ENCODE measurements around the gene ELN.
"Not testable (repeated sequence)": the region's sequence is repeated elsewhere in the genome, so short reads cannot be mapped to it uniquely, and the experiment has no call there.

Gene ELN

DNA sequence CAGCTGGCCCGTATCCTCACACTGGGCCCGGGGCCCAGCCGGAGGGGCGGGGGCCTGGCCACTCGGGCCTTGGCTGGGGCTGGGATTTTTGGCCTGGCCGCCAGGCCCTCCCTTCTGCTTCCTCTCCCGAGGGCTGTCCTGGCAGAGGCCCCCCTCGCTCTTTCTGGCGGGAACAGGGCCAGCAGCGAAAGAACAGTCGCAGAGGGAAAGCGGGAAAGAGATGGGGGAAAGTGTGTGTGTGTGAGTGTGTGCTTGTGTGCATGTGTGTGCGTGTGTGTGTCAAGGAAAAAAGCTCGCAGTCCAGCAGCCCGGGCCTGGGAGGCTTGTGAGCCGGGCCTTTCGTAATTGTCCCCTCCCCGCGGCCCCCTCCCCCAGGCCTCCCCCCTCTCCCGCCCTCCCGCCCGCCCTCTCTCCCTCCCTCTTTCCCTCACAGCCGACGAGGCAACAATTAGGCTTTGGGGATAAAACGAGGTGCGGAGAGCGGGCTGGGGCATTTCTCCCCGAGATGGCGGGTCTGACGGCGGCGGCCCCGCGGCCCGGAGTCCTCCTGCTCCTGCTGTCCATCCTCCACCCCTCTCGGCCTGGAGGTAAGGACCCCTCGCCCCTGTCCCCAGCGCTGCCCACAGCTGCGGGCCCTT is at the start of gene ELN:
Gene ELN (plus strand): TSS at position 491 of the 638 bp plus-strand sequence. CDS start 15 bp downstream, at position 506.
- DNase-seq, result peak; percentile 20 to 41

DNA sequence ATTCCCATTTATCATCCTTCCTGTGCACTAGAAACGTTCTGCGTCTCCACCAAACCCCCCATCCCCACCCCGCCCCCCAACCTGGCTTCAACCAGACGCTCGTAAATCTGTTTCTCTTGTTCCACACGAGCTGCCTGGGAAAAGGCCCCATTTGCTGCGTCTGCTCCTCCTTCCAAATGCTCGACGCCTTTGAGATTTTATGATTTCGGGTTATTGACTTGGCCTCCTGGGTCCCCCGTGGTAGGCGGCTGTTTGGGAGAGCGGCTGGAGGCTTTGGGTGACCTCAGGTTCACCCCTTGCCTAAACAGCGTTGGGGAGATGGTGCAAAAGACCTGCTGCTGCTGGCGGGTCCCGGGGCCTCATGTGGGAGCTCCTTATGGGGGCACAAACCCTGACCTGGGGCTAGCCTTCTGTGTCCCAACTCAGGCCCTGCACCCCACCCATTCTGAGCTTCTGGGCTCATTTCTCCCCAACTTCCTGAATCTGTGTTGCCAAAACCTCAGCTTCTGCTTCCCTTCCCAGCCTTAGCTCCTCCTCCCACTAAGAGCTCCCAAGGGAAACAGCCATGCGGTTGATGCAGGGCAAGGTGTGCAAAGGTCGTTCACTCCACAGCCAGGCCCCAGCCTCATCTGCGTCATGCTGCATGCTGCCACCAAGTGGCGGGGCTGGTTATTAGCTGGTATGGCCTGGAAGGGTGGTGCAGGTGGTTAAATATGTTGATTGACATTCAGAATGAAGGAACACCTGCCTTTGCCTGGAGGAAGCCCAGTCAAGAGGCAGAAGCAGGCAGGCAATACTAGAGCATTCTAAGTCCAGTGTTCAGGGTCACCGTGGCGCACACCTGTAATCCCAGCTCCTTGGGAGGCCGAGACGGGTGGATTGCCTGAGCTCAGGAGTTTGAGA is 49.1 kb upstream of the ELN start:
- no peak for DNase-seq

DNA sequence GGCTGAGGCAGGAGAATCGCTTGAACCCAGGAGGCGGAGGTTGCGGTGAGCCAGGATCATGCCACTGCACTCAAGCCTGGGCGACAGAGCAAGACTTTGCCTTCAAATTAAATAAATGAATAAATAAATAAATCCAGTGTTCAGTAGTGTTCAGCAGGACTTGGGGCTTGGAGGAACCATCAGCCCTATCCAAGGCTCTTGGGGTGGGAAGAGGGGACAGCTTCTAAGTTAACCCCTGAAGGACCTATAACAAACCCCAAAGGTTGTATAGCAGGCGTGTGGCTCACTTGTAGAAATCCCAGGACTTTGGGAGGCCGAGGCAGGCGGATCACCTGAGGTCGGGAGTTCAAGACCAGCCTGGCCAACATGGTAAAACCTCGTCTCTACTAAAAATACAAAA is 48.3 kb upstream of the ELN start:
- DNase-seq, result not testable (repeated sequence)

DNA sequence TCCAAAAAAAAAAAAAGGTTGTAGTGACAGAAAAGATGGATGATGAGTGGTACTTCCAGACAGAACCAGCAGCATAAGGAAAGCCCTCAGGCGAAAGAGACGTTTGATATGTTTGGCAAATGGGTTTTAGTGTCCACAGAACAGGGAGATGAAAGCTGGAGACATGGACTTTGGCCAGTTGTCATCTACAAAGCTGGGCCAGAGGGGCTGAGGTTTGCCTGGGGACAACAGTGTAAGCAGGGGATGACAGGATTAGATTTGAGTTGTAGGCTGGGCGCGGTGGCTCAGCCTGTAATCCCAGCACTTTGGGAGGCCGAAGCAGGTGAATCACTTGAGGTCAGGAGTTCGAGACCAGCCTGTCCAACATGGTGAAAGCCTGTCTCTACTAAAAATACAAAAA is 47.8 kb upstream of the ELN start:
- DNase-seq, result no peak

DNA sequence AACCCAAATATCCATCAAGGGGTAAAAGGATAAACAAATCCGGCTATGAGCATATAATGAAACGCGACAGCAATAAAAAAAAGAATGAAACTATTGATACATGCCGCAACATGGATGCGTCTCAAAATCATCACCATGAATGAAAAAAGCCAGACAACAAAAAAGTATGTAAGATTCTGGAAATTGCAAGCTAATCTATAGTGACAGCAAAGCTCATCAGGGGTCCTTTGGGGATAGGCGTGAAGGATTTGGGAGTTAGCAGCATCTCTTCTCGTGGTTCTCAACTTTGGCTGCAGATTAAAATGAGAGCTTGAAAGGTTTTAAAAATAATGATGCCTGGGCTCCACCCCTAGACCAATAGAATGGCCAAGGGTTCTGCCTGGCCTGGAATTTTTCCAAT is 46.0 kb upstream of the ELN start:
- DNase-seq, result no peak

DNA sequence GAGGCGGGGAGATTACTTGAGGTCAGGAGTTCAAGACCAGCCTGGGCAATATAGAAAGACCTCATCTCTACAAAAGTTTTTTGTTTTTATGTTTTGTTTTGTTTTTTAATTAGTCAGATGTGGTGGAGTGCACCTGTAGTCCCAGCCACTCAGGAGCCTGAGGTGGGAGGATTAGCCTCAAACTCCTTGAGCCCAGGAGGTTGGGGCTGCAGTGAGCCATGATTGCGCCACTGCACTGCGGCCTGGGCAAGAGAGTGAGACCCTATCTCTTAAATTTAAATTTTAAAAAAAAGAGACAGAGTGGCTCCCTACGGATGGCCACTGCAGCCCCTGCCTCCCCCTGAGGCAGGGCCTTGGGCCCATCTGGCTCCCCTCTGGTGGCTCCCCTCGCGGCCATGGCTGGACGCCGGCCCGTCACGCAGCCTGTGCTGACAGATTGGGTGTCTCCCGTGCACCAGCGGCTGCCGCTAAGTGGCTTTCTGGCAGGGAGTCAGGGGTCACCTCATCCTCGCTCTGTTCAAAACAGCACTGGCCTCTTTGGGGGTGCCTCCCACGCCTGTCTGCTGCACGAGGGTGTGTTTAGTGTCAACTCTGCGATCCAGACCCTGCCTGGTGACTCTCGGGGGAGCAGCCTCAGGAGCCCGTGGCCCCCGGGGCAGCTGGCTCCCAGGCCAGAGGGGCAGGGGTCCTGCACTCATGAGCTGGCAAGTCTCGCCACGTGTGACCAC is 44.4 kb upstream of the ELN start:
- DNase-seq, result no peak

DNA sequence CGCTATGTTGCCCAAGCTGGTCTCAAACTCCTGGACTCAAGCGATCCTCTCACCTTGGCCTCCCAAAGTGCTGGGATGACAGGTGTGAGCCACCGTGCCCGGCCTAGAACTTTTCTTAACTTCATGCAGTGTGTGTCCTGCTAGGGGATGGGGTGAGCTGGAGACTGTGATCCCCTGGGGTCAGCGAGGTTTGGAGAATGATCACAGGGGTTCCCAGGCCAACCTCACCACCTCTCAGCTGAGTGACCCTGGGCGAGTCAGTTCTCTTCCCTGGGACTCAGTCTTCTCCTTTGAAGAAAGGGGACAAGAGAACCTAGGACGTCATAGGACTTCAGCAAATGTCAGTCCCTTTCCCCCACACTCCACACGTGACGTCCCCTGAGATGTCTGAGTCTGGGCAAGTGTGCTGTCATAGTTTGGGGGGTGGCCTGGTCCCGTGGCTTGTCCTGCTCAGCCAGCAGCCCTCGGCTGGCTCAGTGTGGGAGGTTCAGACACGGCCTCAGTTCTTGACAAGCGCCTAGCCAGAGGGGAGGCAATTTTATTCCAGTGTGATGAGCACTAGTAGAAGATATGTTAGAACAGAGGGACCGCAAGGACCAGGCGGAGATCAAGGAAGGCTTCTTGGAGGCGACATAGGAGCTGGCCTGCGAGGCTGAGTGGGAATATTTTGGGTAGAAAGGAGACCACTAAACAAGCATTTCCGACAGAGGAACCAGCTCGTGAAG is 43.3 kb upstream of the ELN start:
- DNase-seq, result no peak

DNA sequence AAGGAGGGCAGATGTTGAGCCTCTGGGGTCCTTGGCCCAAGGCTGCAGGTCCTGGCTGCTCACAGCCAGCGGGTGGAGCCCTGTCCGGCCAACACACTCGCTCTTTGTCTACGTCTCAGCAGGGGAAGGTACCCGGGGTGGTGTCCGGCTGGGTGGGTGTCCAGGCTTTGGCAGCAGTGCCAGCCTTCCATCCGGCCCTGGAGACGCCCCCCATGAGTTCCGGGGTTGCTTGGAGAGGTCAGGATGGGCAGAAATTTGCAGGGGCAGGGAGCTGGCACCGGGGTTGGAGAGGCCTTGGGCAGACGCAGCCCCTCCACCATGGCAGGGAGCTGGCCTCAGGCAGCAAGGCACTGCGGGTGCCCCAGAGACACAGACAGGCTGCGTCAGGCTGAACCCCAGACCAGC is 42.2 kb upstream of the ELN start:
- DNase-seq, result no peak

DNA sequence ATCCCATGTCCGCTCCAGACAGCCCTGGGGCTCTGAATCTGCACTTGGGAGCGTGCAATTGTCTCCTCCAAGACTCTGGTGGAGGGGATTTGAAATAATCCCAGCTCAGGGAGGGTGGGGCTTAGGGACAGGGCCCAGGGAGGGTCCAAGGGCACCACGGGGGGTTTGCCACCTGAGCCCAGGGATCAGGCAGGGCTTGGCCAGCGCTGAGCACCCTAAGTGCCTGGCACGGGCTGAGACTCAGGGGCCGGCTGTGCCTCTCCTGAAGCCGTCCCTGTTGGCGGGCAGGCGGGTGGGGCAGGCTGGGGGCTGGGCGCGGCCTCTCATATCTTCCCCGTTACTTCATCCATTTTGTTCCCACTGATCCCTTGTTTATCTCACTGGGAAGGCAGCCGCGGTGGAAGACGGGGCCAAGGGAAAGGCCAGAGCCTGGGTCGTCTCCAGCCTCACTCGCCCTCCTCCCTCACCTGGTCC is 41.8 kb upstream of the ELN start:
- no peak for DNase-seq

DNA sequence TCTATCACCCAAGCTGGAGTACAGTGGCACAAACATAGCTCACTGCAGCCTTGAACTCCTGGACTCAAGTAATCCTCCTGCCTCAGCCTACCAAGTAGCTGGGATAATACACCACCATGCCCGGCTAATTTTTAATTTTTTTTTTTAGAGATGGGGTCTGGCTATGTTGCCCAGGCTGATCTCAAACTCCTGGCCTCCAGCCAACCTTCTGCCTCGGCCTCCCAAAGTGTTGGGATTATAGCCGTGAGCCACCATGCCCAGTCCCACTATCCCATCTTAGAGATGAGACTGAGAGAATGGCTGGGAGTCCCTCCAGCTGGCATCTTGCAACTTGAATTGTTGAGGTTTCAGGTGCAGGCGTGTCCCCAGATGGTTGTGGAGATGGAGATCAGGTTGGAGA is 40.7 kb upstream of the ELN start:
- DNase-seq, result no peak

DNA sequence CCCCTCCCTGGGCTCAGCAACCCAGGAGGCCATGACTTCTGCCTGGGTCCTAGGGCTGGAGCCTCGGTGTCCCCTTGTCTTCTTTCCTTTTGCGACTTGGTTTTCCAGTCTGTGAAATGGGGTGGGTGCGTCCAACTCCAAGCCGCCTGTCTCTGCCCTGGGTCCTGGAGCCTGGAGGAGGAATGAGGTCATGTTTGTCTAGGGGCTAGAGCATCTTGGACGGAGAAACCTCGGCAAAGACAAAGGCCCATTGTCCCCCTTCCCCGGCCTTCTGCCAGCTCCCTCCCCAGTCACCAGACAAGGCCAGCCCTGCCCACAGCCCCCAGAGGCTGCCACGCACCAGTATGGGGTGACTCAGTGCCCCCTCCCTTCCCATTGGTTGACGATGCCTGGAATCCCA is 39.8 kb upstream of the ELN start:
- DNase-seq, result no peak

DNA sequence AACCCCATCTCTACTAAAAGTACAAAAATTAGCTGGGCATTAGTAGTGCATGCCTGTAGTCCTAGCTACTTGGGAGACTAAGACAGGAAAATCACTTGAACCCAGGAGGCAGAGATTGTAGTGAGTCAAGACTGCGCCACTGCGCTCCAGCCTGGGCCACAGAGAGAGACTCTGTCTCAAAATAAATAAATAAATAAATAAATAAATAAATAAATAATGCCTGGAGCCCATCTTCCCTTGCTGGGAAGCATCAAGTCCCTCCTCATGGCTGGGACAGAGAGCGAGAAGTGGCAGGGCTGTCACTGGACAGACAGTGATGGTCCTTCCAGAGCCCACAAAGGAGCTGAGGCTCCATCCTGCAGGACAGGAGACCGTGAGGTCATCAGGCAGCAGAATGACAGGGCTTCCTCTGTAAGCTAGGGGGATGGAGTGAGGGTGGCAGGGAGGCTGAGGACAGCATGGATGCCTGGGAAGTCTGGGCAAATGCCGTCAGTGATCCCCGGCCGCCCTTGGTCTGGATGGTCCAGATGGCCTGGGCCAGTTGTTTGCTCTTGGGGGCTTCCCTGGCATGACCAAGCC is 36.4 kb upstream of the ELN start:
- DNase-seq, result no peak

DNA sequence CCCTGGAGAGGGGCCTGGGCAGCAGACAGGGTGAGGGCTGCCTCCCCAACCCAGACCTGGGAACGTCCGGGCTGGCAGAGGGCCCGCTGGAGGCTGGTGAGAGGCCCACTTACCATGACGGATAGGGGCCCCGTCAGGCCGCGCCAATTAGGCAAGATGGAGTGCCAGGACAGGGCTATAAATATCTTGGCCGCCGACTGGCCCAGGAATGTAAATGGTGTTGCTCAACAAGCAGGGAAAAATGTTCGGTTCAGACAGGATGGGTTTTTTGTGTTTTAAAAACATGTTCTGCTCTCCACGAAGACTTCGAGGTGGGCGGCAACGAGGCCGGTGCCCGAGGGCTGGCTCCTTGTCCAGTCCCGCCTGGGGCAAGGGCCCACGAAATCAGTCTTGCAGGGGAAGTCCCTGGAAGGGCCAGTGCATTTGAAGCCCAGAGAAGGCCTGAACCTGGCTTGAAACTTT is 35.8 kb upstream of the ELN start:
- DNase-seq, result no peak

DNA sequence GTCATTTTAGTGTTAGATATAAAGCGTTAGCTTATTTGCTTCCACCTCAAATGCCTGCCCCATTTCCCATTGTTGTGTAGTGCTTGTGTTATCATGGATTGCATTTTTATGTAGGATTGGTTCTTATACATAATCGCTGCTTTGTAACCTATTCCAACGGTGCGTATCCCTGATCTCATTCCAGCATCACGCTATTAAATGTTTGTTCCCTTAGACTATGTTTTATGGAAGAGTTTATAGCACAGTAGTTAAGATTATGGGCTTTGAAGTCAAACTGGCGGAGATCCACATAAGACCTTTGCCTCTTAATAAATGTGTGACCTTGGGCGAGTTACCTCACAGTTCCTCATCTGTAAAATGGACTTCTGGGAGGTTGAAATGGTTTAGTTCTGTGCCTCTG is 34.0 kb upstream of the ELN start:
- DNase-seq, result no peak

DNA sequence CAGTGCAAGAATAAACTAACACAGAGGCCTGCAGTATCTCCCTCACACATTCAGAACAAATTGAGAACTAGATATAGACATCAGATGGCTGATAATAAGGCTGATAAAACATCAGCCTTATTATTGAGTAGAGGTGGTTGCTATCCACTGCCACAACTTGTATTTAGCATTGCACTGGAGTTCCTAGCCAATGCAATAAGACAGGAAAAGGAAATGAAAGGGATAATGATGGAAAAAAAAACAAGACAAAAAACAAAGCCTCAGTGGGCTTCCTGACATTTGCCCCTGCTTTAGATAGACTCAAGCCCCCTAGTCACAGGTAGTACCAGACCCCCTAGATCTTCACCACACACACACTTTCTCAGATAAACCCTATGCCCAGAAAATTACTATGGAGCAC is 33.2 kb upstream of the ELN start:
- DNase-seq, result no peak

DNA sequence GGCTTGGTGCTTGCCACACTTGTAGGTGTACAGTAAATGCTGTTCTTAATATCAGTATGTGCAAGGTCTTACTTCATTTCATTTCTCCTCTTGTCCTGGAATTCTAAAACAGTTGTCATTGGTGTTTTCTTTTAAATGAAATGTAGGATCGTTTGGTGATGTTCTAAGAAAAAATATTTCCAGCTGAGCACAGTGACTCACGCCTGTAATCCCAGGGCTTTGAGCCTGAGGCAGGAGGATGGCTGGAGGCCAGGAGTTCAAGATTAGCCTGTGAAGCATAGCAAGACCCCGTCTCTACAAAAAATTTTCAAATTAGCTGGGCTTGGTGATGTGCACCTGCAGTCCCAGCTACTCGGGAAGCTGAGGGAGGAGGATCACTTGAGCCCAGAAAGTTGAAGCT is 32.6 kb upstream of the ELN start:
- no peak for DNase-seq

DNA sequence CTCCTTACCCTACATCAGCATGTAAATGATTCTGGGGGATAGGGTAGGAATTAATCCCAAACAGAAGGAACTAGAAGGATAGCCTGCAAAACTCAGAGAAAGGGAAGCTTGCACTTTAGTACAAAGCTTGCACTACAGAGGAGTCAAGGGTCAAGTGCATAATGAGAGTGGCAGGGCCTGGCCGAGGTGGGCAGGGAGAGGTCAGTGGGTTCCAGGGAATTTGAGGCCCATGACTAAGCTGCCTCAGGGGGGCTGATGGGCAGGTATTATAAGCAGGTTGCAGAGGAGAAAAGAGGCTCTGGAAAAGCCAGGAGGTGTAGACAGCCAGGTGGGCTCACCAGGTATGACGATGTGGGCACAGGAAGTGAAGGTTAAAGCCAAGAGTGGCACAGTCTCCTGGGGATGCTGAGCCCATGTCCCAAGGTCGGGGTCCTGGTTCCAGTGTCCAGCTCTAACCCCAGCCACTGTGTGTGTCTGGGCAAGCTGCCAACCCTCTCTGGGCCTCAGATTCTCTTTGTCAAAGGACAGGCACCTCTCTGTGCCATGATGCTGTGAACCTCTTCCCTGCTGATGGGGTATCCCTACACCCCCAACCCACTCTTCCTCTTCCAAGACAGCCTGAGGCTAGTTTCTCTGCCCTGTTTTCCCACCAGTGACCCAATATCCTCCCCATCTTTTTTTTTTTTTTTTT is 32.0 kb upstream of the ELN start:
- no peak for DNase-seq

DNA sequence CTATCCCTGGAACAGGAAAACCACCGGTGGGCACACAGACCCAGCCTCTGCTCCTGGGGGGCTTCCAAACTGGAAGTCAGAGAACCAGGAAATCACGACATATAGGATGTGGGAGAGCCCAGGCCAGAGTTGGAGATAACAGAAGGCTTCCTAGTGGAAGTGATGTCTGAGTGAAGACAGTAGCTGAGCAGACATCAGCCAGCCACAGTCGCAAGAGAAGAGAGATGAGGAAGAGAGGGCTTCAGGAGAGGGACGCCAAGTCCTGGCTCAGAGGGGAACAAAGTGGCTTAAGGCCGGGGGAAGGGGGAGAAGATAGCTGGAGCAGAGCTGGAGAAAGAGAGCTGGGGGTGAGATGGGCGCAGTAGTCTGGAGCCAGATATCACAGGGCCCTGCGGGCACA is 30.9 kb upstream of the ELN start:
- DNase-seq, result no peak

DNA sequence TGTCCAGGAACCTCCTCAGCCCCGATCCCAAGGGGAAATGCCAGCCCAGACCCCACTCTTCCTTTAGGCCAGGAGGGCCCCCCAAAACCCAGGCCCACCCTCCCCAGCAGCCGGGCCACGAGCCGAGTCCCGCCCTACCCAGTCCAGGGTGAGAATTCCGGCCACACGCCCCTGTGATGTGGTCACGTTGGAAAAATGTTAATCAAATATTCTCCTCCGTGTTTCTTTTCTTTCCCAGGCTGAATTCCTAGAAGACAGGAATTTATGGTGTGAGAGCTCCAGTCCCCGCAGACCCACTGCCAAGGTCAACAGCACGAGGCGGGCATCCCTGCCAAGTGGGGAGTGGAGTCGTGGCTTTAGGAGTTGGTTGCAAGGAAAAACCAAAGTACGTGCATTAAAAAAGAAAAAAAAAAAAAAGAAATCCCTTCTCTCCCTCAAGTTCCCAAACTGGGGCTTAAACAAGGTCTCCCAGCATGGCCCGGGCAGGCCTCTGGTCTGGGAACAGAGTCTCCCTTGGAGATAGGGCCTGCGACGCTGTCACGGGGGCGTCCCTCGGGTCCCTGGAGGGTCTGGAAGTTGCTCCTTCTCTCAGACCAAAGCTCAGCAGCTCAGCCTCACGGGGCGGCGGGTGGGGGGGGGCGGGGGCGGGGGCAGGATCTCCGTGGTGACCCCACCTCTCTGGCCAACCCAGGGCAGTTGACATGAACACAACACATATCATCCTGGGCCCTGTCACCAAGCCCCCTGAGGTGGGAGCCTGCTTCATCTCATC is 28.1 kb upstream of the ELN start:
- no peak for DNase-seq

DNA sequence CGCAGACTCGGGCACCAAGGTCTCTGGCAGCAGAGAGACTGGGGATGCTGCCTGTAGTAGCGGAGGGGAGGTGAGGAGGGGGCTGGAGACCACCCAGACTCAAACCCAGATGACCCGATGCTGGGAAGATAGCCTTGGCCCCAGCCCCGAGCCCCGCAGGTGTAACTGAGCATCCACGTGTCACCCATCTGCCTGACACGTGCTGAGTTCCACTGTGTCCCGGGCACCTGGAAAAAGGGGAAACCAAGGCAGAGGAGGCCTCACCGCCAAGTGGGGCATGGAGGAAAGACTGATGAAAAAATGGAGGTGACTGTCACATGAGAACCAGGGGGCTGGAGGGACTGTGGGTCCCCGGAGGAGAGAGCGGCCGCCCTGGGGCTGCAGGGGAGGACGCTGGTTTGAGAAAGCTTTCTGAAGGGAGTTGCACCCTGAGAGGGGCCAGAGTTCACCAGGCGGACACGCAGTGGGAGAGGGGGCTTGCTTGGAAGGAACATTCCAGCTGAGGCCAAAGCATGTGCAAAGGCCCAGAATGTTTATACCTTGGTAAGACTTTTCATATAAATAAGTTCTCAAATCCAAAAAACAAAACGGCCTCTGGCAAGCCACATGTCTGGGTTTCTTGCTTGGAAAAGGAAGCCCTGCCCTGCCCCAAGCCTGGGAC is 27.4 kb upstream of the ELN start:
- DNase-seq, result no peak

DNA sequence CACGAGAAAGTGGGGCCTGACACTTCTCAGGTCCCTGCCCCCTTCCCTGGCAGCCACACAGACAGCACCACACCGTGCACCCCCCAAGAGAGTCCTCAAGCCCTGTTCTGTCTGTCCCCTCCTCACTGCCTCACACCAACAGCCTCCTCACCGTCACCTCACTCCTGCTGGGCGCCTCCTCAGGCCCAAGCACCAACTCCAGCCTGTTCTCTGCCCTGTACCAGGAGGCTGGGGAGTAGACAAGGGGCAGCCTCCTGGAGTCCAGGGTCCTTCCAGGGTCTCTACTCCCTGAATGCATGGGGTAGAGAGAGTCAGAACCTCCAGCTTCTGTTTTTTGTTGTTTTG is 26.9 kb upstream of the ELN start:
- no peak for DNase-seq
